Measurements from ENCODE around the gene TRAF3IP3.

GRCh38 chr1:209797978-209798639 is 42.3 kb downstream of the TRAF3IP3 start:
- TF ChIP-seq YY1 (IDR thresholded peaks at IDR 0.05; ENCODE audit: insufficient read depth, insufficient read length) (no peak), SUZ12 (IDR thresholded peaks at IDR 0.05; ENCODE audit: extremely low read depth, insufficient read depth, insufficient read length) (no peak)
